Activated naive CD8-positive, alpha-beta T cell treated with anti-CD3 and anti-CD28 coated beads, Interleukin-2, amount 50 U/mL, for 24 hours (primary cell): ENCODE results near the gene C6orf62.

Experiments
- ATAC-seq: fragments of 150-1000 bp; cut with Tn5 transposase; one replicate; pipeline ENCODE4 v1.10.0; 2021
- DNase-seq: peaks from one replicate; pipeline ENCODE4 v3.0.0; 2021
- H3K27ac Mint-ChIP-seq: one replicate; pipeline ENCODE4 v1.8.0; 2021; ENCODE audit warnings: mild to moderate bottlenecking, mixed read lengths
- H3K27me3 Mint-ChIP-seq: one replicate; pipeline ENCODE4 v1.8.0; 2021; ENCODE audit warnings: mixed read lengths
- H3K36me3 Mint-ChIP-seq: one replicate; pipeline ENCODE4 v1.8.0; 2021; ENCODE audit warnings: low read depth, mixed read lengths
- H3K4me1 Mint-ChIP-seq: one replicate; pipeline ENCODE4 v1.8.0; 2021; ENCODE audit warnings: mixed read lengths
- H3K4me3 Mint-ChIP-seq: one replicate; pipeline ENCODE4 v1.8.0; 2021; ENCODE audit warnings: mild to moderate bottlenecking, moderate library complexity, mixed read lengths
- H3K9me3 Mint-ChIP-seq: one replicate; pipeline ENCODE4 v1.8.0; 2021; ENCODE audit warnings: mixed read lengths

The C6orf62 gene

GRCh38 chr6:24659561-24659960 is 59.4 kb downstream of the C6orf62 start:
- ATAC-seq: no peak
- no peaks in the 10 kb centered on the region for H3K9me3 Mint-ChIP-seq
- no peak overlapping the region for H3K4me3 Mint-ChIP-seq
- H3K36me3 Mint-ChIP-seq: peaks cover 51% of the 10 kb centered on the region
- no peak overlapping the region for H3K27ac Mint-ChIP-seq
- DNase-seq: no peak
- no peaks in the 10 kb centered on the region for H3K27me3 Mint-ChIP-seq
- H3K4me1 Mint-ChIP-seq: peaks cover 29% of the 10 kb centered on the region

DNA sequence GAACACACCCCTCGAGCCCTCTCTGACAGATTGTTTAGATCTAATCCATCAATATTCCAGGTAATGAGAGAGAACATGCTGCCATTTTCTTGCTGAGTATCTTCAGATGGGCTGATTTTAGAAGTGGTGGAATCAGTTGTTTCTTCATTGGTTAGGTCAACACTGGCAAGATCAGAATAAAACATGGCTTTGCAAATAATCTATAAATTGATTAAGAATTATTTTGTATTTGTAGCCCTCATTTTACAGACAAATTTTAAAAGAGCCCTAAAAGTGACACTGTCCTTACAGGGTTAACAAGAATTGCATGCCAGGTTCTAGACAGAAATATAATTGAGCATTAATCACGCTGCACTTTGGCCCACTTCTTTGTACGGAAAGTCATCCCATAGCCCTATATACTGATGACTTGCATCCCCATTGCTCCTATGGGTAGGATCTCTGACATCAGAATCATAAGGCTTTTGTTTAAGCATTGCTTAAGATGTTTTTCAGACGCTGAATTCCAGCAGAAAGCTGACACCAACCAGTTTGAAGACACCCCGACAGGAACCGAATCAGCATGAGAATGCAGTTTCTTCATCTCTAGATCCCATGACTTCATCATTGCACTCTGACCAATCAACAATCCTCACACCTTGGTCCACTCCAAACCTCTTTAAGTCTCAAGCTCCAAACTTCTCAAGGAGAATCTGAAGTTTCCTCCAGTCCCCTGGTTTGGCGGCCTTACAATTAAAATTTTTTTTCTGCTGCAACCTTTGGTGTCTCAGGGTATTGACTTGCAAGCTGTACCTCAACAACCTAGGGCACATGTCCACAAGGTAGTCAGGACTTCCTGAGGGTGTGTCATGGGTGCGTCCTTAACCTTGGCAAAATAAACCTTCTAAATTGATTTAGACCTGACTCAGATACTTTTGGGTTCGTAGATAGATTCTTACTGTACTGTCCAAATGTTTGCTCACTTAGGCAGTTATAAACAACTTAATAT is 60.1 kb downstream of the C6orf62 start:
- no peak overlapping the region for H3K27ac Mint-ChIP-seq
- H3K9me3 Mint-ChIP-seq: no peaks in the 10 kb centered on the region
- no peak overlapping the region for H3K4me3 Mint-ChIP-seq
- no peaks in the 10 kb centered on the region for H3K27me3 Mint-ChIP-seq
- peaks cover 46% of the 10 kb centered on the region for H3K36me3 Mint-ChIP-seq
- DNase-seq (no peak), ATAC-seq (no peak)
- H3K4me1 Mint-ChIP-seq: peaks cover 24% of the 10 kb centered on the region

- ATAC-seq: peak; percentile 52
- Mint-ChIP-seq H3K36me3 (peaks cover 35% of the 10 kb centered on the region), H3K27ac (peak overlapping the region; percentile 66), H3K4me1 (peaks cover 17% of the 10 kb centered on the region), H3K4me3 (no peak overlapping the region), H3K9me3 (no peaks in the 10 kb centered on the region), H3K27me3 (no peaks in the 10 kb centered on the region)
- no peak for DNase-seq
These were observed 63.7 kb downstream of the C6orf62 start for GRCh38 chr6:24655215-24655614.
